ENCODE data around the gene MTCH1.

- TF ChIP-seq CTCF (conservative IDR thresholded peaks at IDR 0.05; ENCODE audit: low read depth, low read length) = no peak
- TF ChIP-seq POLR2A (IDR thresholded peaks at IDR 0.05; ENCODE audit: low read depth, low read length) = no peak
- TF ChIP-seq FOS (IDR thresholded peaks at IDR 0.05; ENCODE audit: low read depth, low read length) = no peak
- TF ChIP-seq RAD21 (IDR thresholded peaks at IDR 0.05; ENCODE audit: low read length) = no peak
- no peak for TF ChIP-seq SMC3 (IDR thresholded peaks at IDR 0.05; ENCODE audit: low read depth, low read length)
- TF ChIP-seq CHD1 (IDR thresholded peaks at IDR 0.05; ENCODE audit: low read depth, low read length) = no peak
- TF ChIP-seq MXI1 (IDR thresholded peaks at IDR 0.05; ENCODE audit: borderline replicate concordance, low read depth, low read length) = no peak
- TF ChIP-seq RFX5 (IDR thresholded peaks at IDR 0.05; ENCODE audit: low read depth, low read length) = no peak
- no peak for TF ChIP-seq MAZ (IDR thresholded peaks at IDR 0.05; ENCODE audit: borderline replicate concordance, low read depth, low read length)
- TF ChIP-seq, protein P1, sequence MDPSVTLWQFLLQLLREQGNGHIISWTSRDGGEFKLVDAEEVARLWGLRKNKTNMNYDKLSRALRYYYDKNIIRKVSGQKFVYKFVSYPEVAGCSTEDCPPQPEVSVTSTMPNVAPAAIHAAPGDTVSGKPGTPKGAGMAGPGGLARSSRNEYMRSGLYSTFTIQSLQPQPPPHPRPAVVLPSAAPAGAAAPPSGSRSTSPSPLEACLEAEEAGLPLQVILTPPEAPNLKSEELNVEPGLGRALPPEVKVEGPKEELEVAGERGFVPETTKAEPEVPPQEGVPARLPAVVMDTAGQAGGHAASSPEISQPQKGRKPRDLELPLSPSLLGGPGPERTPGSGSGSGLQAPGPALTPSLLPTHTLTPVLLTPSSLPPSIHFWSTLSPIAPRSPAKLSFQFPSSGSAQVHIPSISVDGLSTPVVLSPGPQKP (IDR thresholded peaks at IDR 0.05; ENCODE audit: borderline replicate concordance, low read depth, low read length) = no peak
- no peak for TF ChIP-seq MAFK (IDR thresholded peaks at IDR 0.05; ENCODE audit: low read depth, low read length)
- no peak for TF ChIP-seq CEBPB (IDR thresholded peaks at IDR 0.05; ENCODE audit: low read depth, low read length)
- no peak for TF ChIP-seq NFE2L2 (IDR thresholded peaks at IDR 0.05; ENCODE audit: low read depth, low read length)
- TF ChIP-seq RCOR1 (IDR thresholded peaks at IDR 0.05; ENCODE audit: insufficient replicate concordance, low read length) = no peak
These were observed 16.7 kb downstream of the MTCH1 start for GRCh38 chr6:36969240-36969691.

Data from IMR-90 (cell line).